K562 (cell line): Measurements from ENCODE around the gene ARL3. TPM values are rescaled to one million over a fixed set of nuclear protein-coding genes. Genes with fewer than 3 reads are reported as not detected.

Source experiments
- HDAC1 ChIP-seq, 2 experiments: fragments of 450-650 bp; IDR thresholded peaks; 2 replicates each; pipeline ENCODE4 v1.6.1; 2016 to 2017; ENCODE audit warnings: inconsistent platforms in 1 of 2, mild to moderate bottlenecking in 1 of 2, moderate library complexity in 1 of 2
- KHSRP ChIP-seq: fragments of 450-650 bp; IDR thresholded peaks from 2 replicates; pipeline ENCODE4 v1.6.1; 2017
- LCOR ChIP-seq: sonication (generic); formaldehyde crosslinking; IDR thresholded peaks from 2 replicates; pipeline ENCODE4 v1.8.0; 2022; ENCODE audit warnings: mild to moderate bottlenecking, missing genetic modification reagents
- POLR2A ChIP-seq: fragments of 450-650 bp; conservative IDR thresholded peaks from 2 replicates; pipeline ENCODE4 v1.6.1; 2016
- PPARD ChIP-seq: fragments of 250-450 bp; sonication (Bioruptor Pico); IDR thresholded peaks from 2 replicates; pipeline ENCODE4 v1.8.0; 2022; ENCODE audit warnings: inconsistent platforms, mild to moderate bottlenecking, moderate library complexity
- RBM17 ChIP-seq: fragments of 200-400 bp; formaldehyde crosslinking; IDR thresholded peaks from 2 replicates; pipeline ENCODE4 v1.6.1; 2017; ENCODE audit warnings: low read depth, mild to moderate bottlenecking, low read length, borderline replicate concordance
- SMC3 ChIP-seq: conservative IDR thresholded peaks from 2 replicates; pipeline ENCODE4 v1.6.1; 2011; ENCODE audit warnings: low read depth, low read length, improper control_type of control experiment; ENCODE audit not compliant: insufficient read depth
- SRSF3 ChIP-seq: fragments of 200-400 bp; formaldehyde crosslinking; IDR thresholded peaks from 2 replicates; pipeline ENCODE4 v1.6.1; 2016; ENCODE audit warnings: mild to moderate bottlenecking, low read length, moderate library complexity; ENCODE audit not compliant: insufficient read depth
- TAF9B ChIP-seq: fragments of 450-650 bp; IDR thresholded peaks from 2 replicates; pipeline ENCODE4 v1.6.1; 2018; ENCODE audit warnings: mild to moderate bottlenecking; ENCODE audit not compliant: partially characterized antibody
- ZNF143 ChIP-seq: sonication (generic); formaldehyde crosslinking; IDR thresholded peaks from 2 replicates; pipeline ENCODE4 v1.9.0; 2022; ENCODE audit warnings: mild to moderate bottlenecking, missing genetic modification reagents
- ZNF263 ChIP-seq: sonication (generic); formaldehyde crosslinking; IDR thresholded peaks from 2 replicates; pipeline ENCODE4 v1.8.0; 2022; ENCODE audit warnings: mild to moderate bottlenecking, missing genetic modification reagents, borderline replicate concordance
- ZNF76 ChIP-seq: fragments of 250-450 bp; sonication (Bioruptor Pico); IDR thresholded peaks from 2 replicates; pipeline ENCODE4 v1.4.0; 2020; ENCODE audit warnings: mild to moderate bottlenecking, moderate library complexity, borderline replicate concordance
- ZNF780A ChIP-seq: fragments of 250-450 bp; sonication (Bioruptor Pico); IDR thresholded peaks from 2 replicates; pipeline ENCODE4 v1.5.0; 2021; ENCODE audit warnings: mild to moderate bottlenecking
- polyA plus RNA-seq, 8 experiments: library from polyadenylated mRNA; depleted of rRNA in 4 of 8; stranded (reverse) in 5 of 8; unstranded in 3 of 8; fragments of >200 nt; fragmentation: Nextera tagmentation in 2 of 8; fragmentation: Illumina TruSeq in 1 of 8; extraction: Ambion mirVana in 2 of 8; extraction: Trizol in 1 of 8; gene quantifications; 2 replicates each; pipeline versions ENCODE4 v1.2.1 to v1.2.3, GENCODE V29; 2011 to 2014; ENCODE audit warnings: inconsistent platforms in 1 of 8, missing spikeins in 1 of 8
- total RNA-seq, 7 experiments: library from RNA; depleted of rRNA in 6 of 7; stranded (reverse); fragments of >200 nt in 6 of 7; fragmentation: Illumina TruSeq in 2 of 7; extraction: Trizol in 2 of 7; gene quantifications; 2 replicates each; pipeline versions ENCODE4 v1.2.1 to v1.2.3, GENCODE V29; 2011 to 2021; ENCODE audit warnings: low replicate concordance in 1 of 7
- TF ChIP-seq, protein P1 (sequence below): fragments of 250-450 bp; sonication (Bioruptor Pico); IDR thresholded peaks from 2 replicates; pipeline ENCODE4 v1.5.0; 2020; ENCODE audit warnings: mild to moderate bottlenecking
- TF ChIP-seq, protein P2 (sequence below): fragments of 450-650 bp; IDR thresholded peaks from 2 replicates; pipeline ENCODE4 v1.6.1; 2018; ENCODE audit not compliant: partially characterized antibody
- TF ChIP-seq, protein P3 (sequence below): sonication (generic); formaldehyde crosslinking; IDR thresholded peaks from 2 replicates; pipeline ENCODE4 v1.9.0; 2022; ENCODE audit warnings: mild to moderate bottlenecking, missing genetic modification reagents

ARL3 gene
- total and polyA plus RNA-seq, 9 of the 15 experiments (the other 6 are each of a cell fraction or from before 2014, with no cell fraction given), result 2.9 to 8.9 (median 4.8) TPM

DNA sequence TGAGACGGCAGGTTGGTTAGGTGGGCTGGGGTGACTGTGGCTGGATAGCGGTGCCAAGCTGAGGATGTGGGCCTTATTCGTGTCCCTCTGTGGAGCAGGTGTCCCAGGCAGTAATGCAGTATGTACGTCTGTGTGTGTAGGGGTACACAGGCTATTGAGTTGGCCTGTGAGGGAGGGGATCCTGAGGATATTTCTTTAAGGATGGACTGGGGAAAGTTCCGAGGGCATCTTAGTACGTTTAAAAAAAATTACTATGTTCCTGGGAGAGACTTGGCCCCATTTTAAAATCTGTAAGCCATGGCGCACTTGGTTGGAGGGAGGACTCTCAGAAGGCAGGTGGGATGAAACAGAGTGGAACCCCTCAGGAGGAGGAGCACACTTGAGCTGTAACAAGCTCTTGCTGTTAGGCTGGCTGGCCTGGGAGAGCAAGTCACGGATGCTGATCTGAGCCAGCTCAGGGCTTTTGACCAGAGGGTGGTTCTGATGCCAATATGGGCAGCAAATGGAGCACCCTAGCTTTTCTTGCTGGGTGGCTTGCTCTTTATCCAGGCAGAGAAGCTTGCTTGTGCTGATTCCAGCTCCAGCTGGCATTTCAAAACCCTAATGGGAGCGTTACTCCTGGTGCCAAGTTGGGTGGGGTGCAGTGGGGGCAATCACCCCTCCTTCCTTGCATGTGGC, 30.3 kb upstream of the ARL3 start (continued):
- TF ChIP-seq, protein P1, sequence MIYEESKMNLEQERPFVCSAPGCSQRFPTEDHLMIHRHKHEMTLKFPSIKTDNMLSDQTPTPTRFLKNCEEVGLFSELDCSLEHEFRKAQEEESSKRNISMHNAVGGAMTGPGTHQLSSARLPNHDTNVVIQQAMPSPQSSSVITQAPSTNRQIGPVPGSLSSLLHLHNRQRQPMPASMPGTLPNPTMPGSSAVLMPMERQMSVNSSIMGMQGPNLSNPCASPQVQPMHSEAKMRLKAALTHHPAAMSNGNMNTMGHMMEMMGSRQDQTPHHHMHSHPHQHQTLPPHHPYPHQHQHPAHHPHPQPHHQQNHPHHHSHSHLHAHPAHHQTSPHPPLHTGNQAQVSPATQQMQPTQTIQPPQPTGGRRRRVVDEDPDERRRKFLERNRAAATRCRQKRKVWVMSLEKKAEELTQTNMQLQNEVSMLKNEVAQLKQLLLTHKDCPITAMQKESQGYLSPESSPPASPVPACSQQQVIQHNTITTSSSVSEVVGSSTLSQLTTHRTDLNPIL (CRISPR knock-in tag), result no peak
- TF ChIP-seq, protein P2, sequence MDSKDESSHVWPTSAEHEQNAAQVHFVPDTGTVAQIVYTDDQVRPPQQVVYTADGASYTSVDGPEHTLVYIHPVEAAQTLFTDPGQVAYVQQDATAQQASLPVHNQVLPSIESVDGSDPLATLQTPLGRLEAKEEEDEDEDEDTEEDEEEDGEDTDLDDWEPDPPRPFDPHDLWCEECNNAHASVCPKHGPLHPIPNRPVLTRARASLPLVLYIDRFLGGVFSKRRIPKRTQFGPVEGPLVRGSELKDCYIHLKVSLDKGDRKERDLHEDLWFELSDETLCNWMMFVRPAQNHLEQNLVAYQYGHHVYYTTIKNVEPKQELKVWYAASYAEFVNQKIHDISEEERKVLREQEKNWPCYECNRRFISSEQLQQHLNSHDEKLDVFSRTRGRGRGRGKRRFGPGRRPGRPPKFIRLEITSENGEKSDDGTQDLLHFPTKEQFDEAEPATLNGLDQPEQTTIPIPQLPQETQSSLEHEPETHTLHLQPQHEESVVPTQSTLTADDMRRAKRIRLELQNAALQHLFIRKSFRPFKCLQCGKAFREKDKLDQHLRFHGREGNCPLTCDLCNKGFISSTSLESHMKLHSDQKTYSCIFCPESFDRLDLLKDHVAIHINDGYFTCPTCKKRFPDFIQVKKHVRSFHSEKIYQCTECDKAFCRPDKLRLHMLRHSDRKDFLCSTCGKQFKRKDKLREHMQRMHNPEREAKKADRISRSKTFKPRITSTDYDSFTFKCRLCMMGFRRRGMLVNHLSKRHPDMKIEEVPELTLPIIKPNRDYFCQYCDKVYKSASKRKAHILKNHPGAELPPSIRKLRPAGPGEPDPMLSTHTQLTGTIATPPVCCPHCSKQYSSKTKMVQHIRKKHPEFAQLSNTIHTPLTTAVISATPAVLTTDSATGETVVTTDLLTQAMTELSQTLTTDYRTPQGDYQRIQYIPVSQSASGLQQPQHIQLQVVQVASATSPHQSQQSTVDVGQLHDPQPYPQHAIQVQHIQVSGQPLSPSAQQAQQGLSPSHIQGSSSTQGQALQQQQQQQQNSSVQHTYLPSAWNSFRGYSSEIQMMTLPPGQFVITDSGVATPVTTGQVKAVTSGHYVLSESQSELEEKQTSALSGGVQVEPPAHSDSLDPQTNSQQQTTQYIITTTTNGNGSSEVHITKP, result peak; percentile 55
- TF ChIP-seq LCOR, result no peak
- no peak for TF ChIP-seq ZNF76 (CRISPR knock-in tag)
- no peak for TF ChIP-seq TAF9B
- TF ChIP-seq KHSRP, result no peak
- no peak for TF ChIP-seq PPARD (CRISPR knock-in tag)
- no peak for TF ChIP-seq SMC3
- TF ChIP-seq RBM17, result no peak
- TF ChIP-seq, protein P3, sequence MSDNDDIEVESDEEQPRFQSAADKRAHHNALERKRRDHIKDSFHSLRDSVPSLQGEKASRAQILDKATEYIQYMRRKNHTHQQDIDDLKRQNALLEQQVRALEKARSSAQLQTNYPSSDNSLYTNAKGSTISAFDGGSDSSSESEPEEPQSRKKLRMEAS, result 0 out of 2 replicates have a peak, but pooled peaks have one; percentile 5
- TF ChIP-seq ZNF780A (CRISPR knock-in tag), result no peak
- no peak for TF ChIP-seq ZNF143 (CRISPR knock-in tag)
- no peak for TF ChIP-seq HDAC1 (IDR thresholded peaks at IDR 0.05)
- TF ChIP-seq ZNF263, result peak; percentile 97
- TF ChIP-seq POLR2A, result no peak
- no peak for TF ChIP-seq SRSF3
